RWPE2 (cell line): ENCODE data around the gene WDR64.

Experiments used
- ATAC-seq: fragments of 200-7000 bp; cut with Tn5 transposase; 3 replicates; pipeline ENCODE4 v1.9.1; 2021; ENCODE audit warnings: low read depth
- DNase-seq: peaks from one replicate; pipeline ENCODE4 v3.0.0-alpha.2; 2020; ENCODE audit warnings: low spot score
- H3K27ac ChIP-seq: fragments of 450-650 bp; 2 replicates; pipeline ENCODE4 v1.5.1; 2017; ENCODE audit warnings: mild to moderate bottlenecking; ENCODE audit not compliant: poor library complexity, severe bottlenecking
- H3K27me3 ChIP-seq: fragments of 250-450 bp; sonication (Bioruptor Pico); 2 replicates; pipeline ENCODE4 v1.5.1; 2021; ENCODE audit warnings: mild to moderate bottlenecking, moderate library complexity; ENCODE audit not compliant: insufficient read depth, poor library complexity, severe bottlenecking
- H3K36me3 ChIP-seq: fragments of 250-450 bp; sonication (Bioruptor Pico); 2 replicates; pipeline ENCODE4 v1.5.1; 2020; ENCODE audit warnings: low read depth, mild to moderate bottlenecking, moderate library complexity
- H3K4me1 ChIP-seq: fragments of 250-450 bp; sonication (Bioruptor Pico); 2 replicates; pipeline ENCODE4 v1.5.1; 2021; ENCODE audit warnings: mild to moderate bottlenecking, moderate library complexity; ENCODE audit not compliant: insufficient read depth, poor library complexity, severe bottlenecking
- H3K4me3 ChIP-seq: fragments of 250-450 bp; sonication (Bioruptor Pico); 2 replicates; pipeline ENCODE4 v1.5.1; 2021; ENCODE audit warnings: mild to moderate bottlenecking, moderate library complexity; ENCODE audit not compliant: severe bottlenecking
- H3K9me3 ChIP-seq: fragments of 250-450 bp; sonication (Bioruptor Pico); 2 replicates; pipeline ENCODE4 v1.5.1; 2021; ENCODE audit warnings: mild to moderate bottlenecking, moderate library complexity; ENCODE audit not compliant: severe bottlenecking
- TF ChIP-seq, protein P1 (sequence below): fragments of 450-650 bp; IDR thresholded peaks from one replicate; pipeline ENCODE4 v1.5.1; 2017; ENCODE audit warnings: mild to moderate bottlenecking, moderate library complexity; ENCODE audit not compliant: poor library complexity, severe bottlenecking

The WDR64 gene

DNA sequence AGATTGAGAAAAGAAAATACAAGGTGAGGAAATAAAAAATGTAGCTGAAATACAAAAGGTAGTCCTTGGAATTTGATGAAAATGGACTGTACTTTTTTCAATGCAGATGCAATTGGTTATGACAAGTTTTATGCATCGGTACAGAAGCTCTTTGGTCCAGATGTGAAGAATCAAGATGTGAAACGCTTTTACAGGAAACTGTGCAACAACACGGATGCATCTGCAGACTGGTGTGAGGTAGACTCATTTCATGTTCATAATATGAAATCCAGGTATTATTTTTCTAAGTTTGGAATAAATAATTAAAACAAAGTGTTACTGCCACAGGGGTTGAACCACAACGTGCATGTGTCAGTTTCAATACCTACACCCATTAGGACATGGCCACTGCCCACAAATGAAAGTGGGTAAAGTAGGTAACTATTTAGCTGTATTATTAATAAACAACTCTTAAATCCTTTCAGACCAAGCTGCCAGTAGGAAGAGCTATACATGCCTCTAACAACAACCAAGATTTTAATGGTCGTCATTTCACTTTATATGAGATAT lies 8.4 kb downstream of the WDR64 start:
- TF ChIP-seq, protein P1, sequence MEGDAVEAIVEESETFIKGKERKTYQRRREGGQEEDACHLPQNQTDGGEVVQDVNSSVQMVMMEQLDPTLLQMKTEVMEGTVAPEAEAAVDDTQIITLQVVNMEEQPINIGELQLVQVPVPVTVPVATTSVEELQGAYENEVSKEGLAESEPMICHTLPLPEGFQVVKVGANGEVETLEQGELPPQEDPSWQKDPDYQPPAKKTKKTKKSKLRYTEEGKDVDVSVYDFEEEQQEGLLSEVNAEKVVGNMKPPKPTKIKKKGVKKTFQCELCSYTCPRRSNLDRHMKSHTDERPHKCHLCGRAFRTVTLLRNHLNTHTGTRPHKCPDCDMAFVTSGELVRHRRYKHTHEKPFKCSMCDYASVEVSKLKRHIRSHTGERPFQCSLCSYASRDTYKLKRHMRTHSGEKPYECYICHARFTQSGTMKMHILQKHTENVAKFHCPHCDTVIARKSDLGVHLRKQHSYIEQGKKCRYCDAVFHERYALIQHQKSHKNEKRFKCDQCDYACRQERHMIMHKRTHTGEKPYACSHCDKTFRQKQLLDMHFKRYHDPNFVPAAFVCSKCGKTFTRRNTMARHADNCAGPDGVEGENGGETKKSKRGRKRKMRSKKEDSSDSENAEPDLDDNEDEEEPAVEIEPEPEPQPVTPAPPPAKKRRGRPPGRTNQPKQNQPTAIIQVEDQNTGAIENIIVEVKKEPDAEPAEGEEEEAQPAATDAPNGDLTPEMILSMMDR, result no peak
- Histone ChIP-seq H3K36me3 (no peaks in the 10 kb centered on the region), H3K27me3 (no peaks in the 10 kb centered on the region), H3K4me3 (no peak overlapping the region), H3K27ac (no peak overlapping the region), H3K9me3 (no peaks in the 10 kb centered on the region), H3K4me1 (no peaks in the 10 kb centered on the region)
- ATAC-seq (no peak), DNase-seq (no peak)

DNA sequence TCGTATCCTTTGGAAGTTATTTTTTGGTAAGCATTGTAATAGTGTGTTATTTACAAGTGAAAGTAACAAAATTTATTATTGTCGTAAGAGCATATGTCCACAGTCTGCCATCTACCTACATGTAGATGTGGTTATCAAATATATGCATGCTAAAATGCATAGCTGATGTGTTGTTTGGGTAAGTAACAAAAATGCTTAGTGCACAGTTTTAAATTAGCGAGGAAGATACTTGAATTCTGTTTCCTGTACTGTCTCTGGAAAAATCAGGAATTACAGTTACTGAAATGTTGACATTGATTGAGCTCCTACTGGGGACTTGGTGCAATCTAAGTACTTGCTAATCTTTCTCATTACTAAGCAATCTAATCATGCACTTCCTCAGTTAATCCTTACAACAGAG lies 14.3 kb downstream of the WDR64 start:
- no peaks in the 10 kb centered on the region for H3K9me3 ChIP-seq
- H3K4me1 ChIP-seq, result no peaks in the 10 kb centered on the region
- ATAC-seq (no peak), DNase-seq (no peak)
- no peak overlapping the region for H3K27ac ChIP-seq
- H3K27me3 ChIP-seq, result no peaks in the 10 kb centered on the region
- no peak overlapping the region for H3K4me3 ChIP-seq
- H3K36me3 ChIP-seq, result no peaks in the 10 kb centered on the region
- TF ChIP-seq, protein P1, result no peak

DNA sequence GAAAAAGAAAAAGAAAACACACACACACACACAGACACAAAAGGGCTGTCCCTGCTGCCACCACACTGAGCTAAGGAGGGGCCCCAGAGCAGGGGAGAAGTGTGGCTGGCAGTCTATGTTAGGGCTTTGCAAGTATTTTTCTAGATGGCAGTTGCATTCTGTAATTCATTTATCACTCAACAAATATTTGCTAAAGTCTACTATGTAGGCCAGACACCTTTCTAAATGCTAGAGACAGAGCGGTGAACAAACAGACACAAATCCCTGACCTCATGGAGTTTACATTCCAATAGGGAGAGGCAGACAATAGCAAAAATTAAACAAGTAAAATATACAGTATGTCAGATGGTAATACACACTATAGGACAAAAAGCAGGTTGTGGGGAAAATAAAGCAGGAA lies 20.2 kb downstream of the WDR64 start:
- H3K27me3 ChIP-seq, result no peaks in the 10 kb centered on the region
- no peaks in the 10 kb centered on the region for H3K9me3 ChIP-seq
- no peak overlapping the region for H3K4me3 ChIP-seq
- H3K27ac ChIP-seq, result no peak overlapping the region
- H3K4me1 ChIP-seq, result no peaks in the 10 kb centered on the region
- DNase-seq (no peak), ATAC-seq (no peak)
- TF ChIP-seq, protein P1, result no peak
- H3K36me3 ChIP-seq, result no peaks in the 10 kb centered on the region

DNA sequence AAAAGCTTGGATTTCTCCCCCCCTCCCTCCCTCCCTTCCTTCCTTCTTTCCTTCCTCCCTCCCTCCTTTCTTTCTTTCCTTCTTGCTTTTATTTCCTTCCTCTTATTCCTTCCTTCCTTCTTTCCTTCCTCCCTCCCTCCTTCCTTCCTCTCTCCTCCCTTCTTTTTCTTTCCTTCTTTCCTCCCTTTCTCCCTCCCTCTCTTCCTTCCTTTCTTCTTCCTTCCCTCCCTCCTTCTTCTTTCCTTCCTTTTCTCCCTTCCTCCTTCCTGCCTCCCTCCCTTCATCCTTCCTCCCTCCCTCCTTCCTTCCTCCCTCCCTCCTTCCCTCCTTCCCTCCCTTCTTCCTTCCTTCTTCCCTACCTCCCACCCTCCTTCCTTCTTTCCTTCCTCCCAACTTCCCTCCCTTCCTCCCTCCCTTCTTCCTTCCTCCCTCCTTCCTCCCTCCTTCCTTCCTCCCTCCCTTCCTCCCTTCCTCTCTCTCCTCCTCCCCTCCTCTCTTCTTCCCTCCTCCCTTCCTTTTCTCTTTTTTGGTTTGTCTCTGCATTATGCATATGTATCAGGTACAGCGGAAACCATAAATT lies 22.8 kb downstream of the WDR64 start:
- DNase-seq, result no peak
- TF ChIP-seq, protein P1, result no peak
- no peak overlapping the region for H3K4me3 ChIP-seq
- H3K27me3 ChIP-seq, result no peaks in the 10 kb centered on the region
- no peaks in the 10 kb centered on the region for H3K9me3 ChIP-seq
- H3K4me1 ChIP-seq, result no peaks in the 10 kb centered on the region
- no peak for ATAC-seq
- no peak overlapping the region for H3K27ac ChIP-seq
- H3K36me3 ChIP-seq, result no peaks in the 10 kb centered on the region

DNA sequence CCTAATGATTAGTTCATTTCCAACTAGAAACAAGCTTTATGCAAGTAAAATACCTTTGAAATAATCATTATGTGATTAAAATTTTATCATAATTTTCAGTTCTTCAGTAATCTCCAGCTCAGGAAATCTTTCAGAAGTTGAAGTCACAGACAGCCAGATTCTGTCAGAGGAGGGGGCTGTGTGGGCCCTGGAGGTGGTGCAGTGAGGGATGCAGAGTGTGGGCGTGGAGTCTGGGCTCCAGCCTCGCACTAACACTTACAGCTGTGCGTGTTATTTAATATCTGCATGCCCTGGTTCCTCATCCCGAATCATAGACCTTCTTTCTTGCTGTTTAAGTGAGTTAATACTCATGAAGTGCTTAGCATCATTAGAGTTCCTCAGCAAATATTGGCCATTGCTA lies 23.9 kb downstream of the WDR64 start:
- H3K4me1 ChIP-seq, result no peaks in the 10 kb centered on the region
- TF ChIP-seq, protein P1, result no peak
- H3K36me3 ChIP-seq, result no peaks in the 10 kb centered on the region
- H3K9me3 ChIP-seq, result no peaks in the 10 kb centered on the region
- H3K27ac ChIP-seq, result no peak overlapping the region
- no peak overlapping the region for H3K4me3 ChIP-seq
- no peak for DNase-seq
- ATAC-seq, result no peak
- no peaks in the 10 kb centered on the region for H3K27me3 ChIP-seq
